Body of pancreas (tissue), 4 donors: ENCODE measurements around the gene RCAN2. TPM values are rescaled to one million over a fixed set of nuclear protein-coding genes. Genes with fewer than 3 reads are reported as not detected.

Experiments used
- ATAC-seq: fragments of 150-250 bp; one replicate; pipeline ENCODE4 v1.9.1; 2016
- DNase-seq, 4 donors: peaks; one replicate each; pipeline ENCODE4 v3.0.0-alpha.2; 2019
- H3K27ac ChIP-seq, 4 donors: fragments of 200-600 bp; sonication (generic); 1 replicate in 3 of 4; 2 replicates in 1 of 4; pipeline versions ENCODE4 v1.5.1 to v1.6.1; 2016 to 2019; ENCODE audit warnings: mild to moderate bottlenecking in 1 of 4, mixed read lengths in 1 of 4, moderate library complexity in 1 of 4
- H3K27me3 ChIP-seq, 2 donors: fragments of 200-600 bp; sonication (generic); one replicate each; pipeline ENCODE4 v1.6.0; 2016; ENCODE audit warnings: mild to moderate bottlenecking in 1 of 2
- H3K36me3 ChIP-seq, 2 donors: fragments of 200-600 bp; sonication (generic); replicated peaks in 1 of 2; 2 replicates each; pipeline ENCODE4 v1.5.1; 2016; ENCODE audit warnings: low read depth in 2 of 2; ENCODE audit not compliant: insufficient read depth in 1 of 2
- H3K4me1 ChIP-seq: fragments of 200-600 bp; sonication (generic); one replicate; pipeline ENCODE4 v1.6.0; 2016
- H3K4me3 ChIP-seq, 2 donors: fragments of 200-600 bp; sonication (generic); 1 replicate in 1 of 2; 2 replicates in 1 of 2; pipeline ENCODE4 v1.5.1; 2016 to 2019
- H3K9me3 ChIP-seq, 3 donors: fragments of 200-600 bp; sonication (generic); 1 replicate in 2 of 3; 2 replicates in 1 of 3; pipeline ENCODE4 v1.5.1; 2016
- POLR2A ChIP-seq, 3 donors: fragments of 450-650 bp; IDR thresholded peaks; one replicate each; pipeline ENCODE4 v1.6.1; 2016; ENCODE audit warnings: antibody characterized with exemption in 3 of 3, mild to moderate bottlenecking in 2 of 3
- WGBS, 2 donors: methylation state at CpG; one replicate each; pipeline ENCODE4 v1.1.5; 2017; 5-methylcytosine and 5-hydroxymethylcytosine counted together
- intact Hi-C: fragments of 100-400 bp; cut with DNase I; formaldehyde crosslinking; loops from one replicate; pipeline ENCODE4 v1.15.1; 2023
- total RNA-seq, 2 donors: library from RNA; depleted of rRNA; stranded (reverse); fragments of >200 nt; gene quantifications; one replicate each; pipeline ENCODE4 v1.1.0, GENCODE V29; 2016
- TF ChIP-seq, protein P1 (sequence below), 7 experiments: fragments of 450-650 bp in 4 of 7; fragments of 200-600 bp in 3 of 7; sonication (generic) in 3 of 7; IDR thresholded peaks; one replicate each; pipeline ENCODE4 v1.5.1; 2016 to 2019; ENCODE audit warnings: antibody characterized with exemption in 7 of 7

RCAN2 gene
- total RNA-seq, 2 donors from 2014 or later: 5.3 to 6.5 TPM

DNA sequence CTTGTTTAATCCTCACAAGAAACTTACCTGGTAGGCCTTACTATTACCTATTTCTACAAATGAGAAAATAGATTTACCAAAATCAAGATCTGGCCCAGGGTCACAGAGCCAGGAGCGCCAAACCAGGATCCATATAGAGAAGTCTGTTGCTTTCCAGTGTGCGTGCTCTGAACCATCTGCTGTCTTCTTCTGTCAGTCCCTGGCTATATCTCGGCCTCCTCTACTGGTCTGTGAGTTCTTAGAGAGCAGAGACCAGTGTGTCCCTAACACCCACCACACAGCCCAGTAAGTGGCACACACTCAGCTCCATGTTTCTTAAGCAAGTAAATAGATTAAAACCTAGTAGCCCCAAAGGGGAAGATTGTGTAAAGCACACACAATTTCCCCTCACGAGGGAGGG, 301.5 kb downstream of the RCAN2 start:
- no peak overlapping the region for H3K27ac ChIP-seq

DNA sequence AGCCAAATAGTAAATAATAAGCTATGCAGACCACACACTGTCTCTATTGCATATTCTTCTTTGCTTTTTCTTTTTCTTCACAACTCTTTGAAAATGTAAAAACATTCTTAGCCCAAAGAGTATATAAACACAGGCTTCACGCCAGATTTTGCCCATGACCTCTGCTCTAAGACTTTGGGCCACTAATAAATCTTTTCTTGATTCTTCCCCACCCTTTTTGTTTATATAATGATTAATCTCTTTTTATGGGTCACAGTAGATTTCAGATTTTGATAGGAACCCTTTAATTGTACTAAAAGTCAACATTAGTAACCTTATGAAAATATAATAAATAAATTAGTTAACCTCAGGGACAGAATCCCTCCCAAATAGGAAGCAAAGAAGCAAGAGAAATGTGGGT, 304.7 kb downstream of the RCAN2 start:
- Histone ChIP-seq H3K27ac (no peak overlapping the region), H3K4me1 (no peaks in the 10 kb centered on the region), H3K4me3 (no peak overlapping the region), H3K9me3 (no peaks in the 10 kb centered on the region), H3K36me3 (no peaks in the 10 kb centered on the region), H3K27me3 (no peaks in the 10 kb centered on the region)
- intact Hi-C loops: loop anchor here (10.0 kb wide), 1 partner anchor 92 kb away; no protein-coding TSS in a partner anchor
- DNase-seq (no peak), ATAC-seq (no peak)
- TF ChIP-seq, protein P1, sequence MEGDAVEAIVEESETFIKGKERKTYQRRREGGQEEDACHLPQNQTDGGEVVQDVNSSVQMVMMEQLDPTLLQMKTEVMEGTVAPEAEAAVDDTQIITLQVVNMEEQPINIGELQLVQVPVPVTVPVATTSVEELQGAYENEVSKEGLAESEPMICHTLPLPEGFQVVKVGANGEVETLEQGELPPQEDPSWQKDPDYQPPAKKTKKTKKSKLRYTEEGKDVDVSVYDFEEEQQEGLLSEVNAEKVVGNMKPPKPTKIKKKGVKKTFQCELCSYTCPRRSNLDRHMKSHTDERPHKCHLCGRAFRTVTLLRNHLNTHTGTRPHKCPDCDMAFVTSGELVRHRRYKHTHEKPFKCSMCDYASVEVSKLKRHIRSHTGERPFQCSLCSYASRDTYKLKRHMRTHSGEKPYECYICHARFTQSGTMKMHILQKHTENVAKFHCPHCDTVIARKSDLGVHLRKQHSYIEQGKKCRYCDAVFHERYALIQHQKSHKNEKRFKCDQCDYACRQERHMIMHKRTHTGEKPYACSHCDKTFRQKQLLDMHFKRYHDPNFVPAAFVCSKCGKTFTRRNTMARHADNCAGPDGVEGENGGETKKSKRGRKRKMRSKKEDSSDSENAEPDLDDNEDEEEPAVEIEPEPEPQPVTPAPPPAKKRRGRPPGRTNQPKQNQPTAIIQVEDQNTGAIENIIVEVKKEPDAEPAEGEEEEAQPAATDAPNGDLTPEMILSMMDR (IDR thresholded peaks at IDR 0.05): no peak
- TF ChIP-seq POLR2A (IDR thresholded peaks at IDR 0.05): no peak
- WGBS, 2 donors: 34 to 38% methylated on average over 1 of the region's 1 CpG

More for the DNA sequence above, 301.5 kb downstream of the RCAN2 start:
- H3K4me3 ChIP-seq: no peak overlapping the region
- no peak for DNase-seq
- intact Hi-C loops: loop anchor here (10.0 kb wide), 1 partner anchor 95 kb away; no protein-coding TSS in a partner anchor
- no peaks in the 10 kb centered on the region for H3K27me3 ChIP-seq
- 94 to 96% methylated on average over 4 of the region's 4 CpGs for WGBS, 2 donors
- H3K9me3 ChIP-seq: no peaks in the 10 kb centered on the region
- no peak for ATAC-seq
- no peak for TF ChIP-seq POLR2A (IDR thresholded peaks at IDR 0.05)
- TF ChIP-seq, protein P1 (IDR thresholded peaks at IDR 0.05): no peak
- no peaks in the 10 kb centered on the region for H3K36me3 ChIP-seq
- H3K4me1 ChIP-seq: no peaks in the 10 kb centered on the region

DNA sequence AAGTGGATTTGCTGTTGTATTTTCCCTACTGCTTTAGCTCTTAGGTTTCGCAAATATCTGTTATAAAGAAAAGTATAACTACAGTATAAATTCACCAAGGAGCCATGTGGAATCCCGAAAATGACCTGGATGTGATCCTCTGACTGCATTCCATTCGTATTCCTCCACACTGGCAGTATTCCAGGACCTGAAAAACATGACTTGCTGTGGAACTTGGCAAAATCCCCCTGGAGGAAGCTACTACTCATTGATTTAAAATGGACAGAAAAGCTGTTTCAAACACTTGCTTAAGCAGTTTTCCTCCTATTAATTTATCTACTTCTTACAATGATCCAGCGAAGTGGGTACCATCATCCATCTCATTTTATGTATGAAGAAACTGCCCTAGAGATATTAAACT, 307.1 kb downstream of the RCAN2 start:
- Histone ChIP-seq H3K9me3 (no peaks in the 10 kb centered on the region), H3K27me3 (no peaks in the 10 kb centered on the region), H3K4me1 (no peaks in the 10 kb centered on the region), H3K36me3 (no peaks in the 10 kb centered on the region), H3K4me3 (no peak overlapping the region), H3K27ac (no peak overlapping the region)
- 48 to 65% methylated on average over 4 of the region's 4 CpGs for WGBS, 2 donors
- ATAC-seq (no peak), DNase-seq (peak in 3 of 4 donors; percentile 11 to 46 (median 35))
- no peak for TF ChIP-seq POLR2A (IDR thresholded peaks at IDR 0.05)
- TF ChIP-seq, protein P1 (IDR thresholded peaks at IDR 0.05): no peak
- intact Hi-C loops: loop anchor here (10.0 kb wide), 1 partner anchor 89 kb away; no protein-coding TSS in a partner anchor

DNA sequence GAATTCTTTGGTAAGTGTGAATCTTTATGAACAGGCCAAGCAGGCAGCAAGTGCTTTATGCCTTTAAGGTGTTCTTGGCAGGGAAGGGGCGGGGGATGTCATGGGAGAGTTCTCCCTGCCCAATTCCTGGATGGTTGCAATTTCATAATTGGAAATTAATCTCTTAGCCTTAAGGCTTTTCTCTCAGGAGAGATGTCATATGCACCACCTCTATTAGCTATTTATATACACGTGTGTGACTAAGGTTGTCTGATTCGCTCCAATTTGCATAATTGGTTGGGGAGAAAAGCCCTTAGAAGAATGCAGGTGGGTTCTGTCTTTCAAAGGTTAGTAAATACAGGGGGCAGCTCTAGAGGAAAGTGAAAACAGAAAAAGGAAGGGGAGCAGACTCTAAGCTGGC, 315.3 kb downstream of the RCAN2 start:
- Histone ChIP-seq H3K4me3 (no peak overlapping the region), H3K4me1 (peaks cover 4% of the 10 kb centered on the region), H3K27me3 (no peaks in the 10 kb centered on the region), H3K27ac (no peak overlapping the region), H3K9me3 (no peaks in the 10 kb centered on the region), H3K36me3 (no peaks in the 10 kb centered on the region)
- WGBS, 2 donors: 82% methylated on average over 3 of the region's 3 CpGs
- ATAC-seq (no peak), DNase-seq (no peak)
- intact Hi-C loops: no loop called here
- no peak for TF ChIP-seq POLR2A (IDR thresholded peaks at IDR 0.05)
- TF ChIP-seq, protein P1 (IDR thresholded peaks at IDR 0.05): no peak

DNA sequence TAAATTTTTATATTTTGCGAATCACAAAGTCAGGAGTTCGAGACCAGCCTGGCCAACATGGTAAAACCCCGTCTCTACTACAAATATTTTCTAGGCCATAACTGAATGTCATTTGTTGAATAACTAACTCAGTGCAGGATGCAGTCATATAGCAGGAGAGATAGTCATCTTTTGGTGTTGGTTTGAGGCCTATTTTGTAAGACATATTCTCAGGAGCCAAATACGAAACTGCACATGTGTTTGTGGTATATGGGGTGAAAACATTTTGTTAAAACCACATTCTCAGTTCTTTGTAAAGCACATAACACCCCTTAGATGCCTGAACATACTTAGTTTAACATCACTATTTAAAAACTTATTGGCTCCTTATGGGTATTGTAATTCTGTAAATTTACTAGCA, 315.8 kb downstream of the RCAN2 start:
- TF ChIP-seq, protein P1 (IDR thresholded peaks at IDR 0.05): no peak
- no peak for TF ChIP-seq POLR2A (IDR thresholded peaks at IDR 0.05)
- 87 to 94% methylated on average over 4 of the region's 4 CpGs for WGBS, 2 donors
- H3K9me3 ChIP-seq: no peaks in the 10 kb centered on the region
- no peak for DNase-seq
- intact Hi-C loops: no loop called here
- ATAC-seq: no peak
- no peak overlapping the region for H3K27ac ChIP-seq
- H3K4me3 ChIP-seq: no peak overlapping the region
- no peaks in the 10 kb centered on the region for H3K27me3 ChIP-seq
- no peaks in the 10 kb centered on the region for H3K36me3 ChIP-seq
- peaks cover 4% of the 10 kb centered on the region for H3K4me1 ChIP-seq
